Measurements from ENCODE around the gene PDZD2.
"Not testable (repeated sequence)": the region's sequence is repeated elsewhere in the genome, so short reads cannot be mapped to it uniquely, and the experiment has no call there.

The PDZD2 gene

DNA sequence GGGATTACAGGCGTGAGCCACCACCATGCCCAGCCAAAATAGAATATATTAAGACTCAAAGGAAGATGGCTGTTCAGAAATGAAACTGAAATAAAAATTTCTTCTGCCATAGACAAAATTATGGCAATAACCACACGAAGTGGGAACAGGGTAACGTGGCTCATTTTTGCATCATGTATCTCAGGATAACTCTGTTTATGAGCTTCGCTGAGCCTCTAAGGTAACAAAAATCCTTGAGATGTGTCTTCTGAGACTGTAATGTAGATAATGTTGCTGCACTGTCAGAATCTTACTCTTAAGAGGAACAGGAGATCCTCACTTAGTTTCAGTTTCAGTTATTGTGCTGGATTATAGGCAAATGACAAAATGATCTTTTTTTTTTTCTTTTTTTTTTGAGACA, 381.3 kb downstream of the PDZD2 start:
- DNase-seq = no peak

GRCh38 chr5:32020946-32021345, 382.0 kb downstream of the PDZD2 start:
- DNase-seq = no peak

DNA sequence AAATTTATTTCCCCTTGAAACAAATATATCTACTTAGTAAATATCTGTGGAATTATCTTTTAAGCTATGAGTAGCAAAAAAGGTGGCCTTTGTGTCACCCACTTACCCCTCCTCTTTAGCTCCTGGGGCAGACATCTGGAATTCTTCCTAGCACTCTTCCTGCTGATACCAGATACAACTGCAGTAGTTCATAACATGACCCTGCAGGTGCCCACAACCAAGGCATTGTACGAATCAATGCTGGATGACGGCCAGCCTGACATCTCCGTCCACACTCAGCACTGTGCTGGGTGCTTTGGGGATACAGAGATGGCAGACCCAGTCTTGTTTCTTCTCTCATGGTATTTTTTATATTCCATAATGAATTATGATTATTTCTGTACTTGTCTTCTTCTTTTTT, 382.8 kb downstream of the PDZD2 start:
- no peak for DNase-seq

DNA sequence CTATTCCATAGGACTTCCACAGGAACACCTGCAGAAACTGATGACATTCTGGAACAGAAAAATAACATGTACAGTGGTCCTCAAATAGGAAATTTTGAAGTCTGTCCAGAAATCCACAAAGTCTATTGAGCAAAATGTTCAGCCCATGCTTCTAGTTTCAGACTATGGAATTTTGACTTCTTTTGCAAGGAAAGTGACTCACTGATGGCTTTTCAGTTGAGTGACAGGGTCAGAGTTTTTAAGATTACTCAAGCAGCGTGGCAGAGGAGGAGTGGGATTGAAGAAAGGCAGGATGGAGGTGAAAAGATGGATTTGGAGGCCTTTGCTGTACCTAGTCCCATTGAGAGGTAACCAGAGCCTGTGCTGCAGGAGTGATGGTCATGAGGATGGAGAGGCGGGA, 383.7 kb downstream of the PDZD2 start:
- no peak for DNase-seq

- DNase-seq = no peak
Measured at GRCh38 chr5:32023816-32024215, 384.9 kb downstream of the PDZD2 start.

- no peak for DNase-seq
Measured at GRCh38 chr5:32024751-32025150, 385.8 kb downstream of the PDZD2 start.

DNA sequence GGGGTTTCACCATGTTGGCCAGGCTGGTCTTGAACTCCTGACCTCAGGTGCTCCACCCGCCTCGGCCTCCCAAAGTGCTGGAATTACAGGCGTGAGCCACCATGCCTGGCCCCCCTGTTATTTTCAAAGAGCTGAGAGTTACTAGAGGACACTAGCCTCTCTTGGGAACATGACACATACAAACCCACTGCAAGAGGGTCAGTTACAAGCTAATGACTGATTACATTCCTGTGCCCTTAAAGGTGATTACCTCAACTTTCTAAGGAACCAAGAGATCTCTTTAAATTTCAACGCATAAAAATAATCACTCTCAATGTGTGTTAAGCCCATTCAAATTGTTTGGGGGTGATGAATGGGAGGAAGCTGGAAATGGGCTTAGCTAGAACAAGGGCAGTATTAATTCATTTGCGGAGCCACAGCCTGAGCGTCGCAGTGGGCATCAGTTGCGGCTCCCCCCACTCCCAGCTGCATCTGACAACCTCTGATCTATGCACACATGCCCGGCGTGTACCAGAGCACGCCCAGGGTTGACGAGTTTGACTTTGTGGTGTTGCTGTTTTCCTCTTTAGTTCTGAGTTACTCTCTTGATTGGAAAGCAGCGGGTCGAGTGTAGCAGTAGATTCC, 388.3 kb downstream of the PDZD2 start:
- no peak for DNase-seq

GRCh38 chr5:32027717-32028458, 389.0 kb downstream of the PDZD2 start:
- no peak for DNase-seq

GRCh38 chr5:32029261-32029660, 390.3 kb downstream of the PDZD2 start:
- DNase-seq = no peak

- no peak for DNase-seq
Measured at GRCh38 chr5:32029781-32030180, 390.9 kb downstream of the PDZD2 start.

DNA sequence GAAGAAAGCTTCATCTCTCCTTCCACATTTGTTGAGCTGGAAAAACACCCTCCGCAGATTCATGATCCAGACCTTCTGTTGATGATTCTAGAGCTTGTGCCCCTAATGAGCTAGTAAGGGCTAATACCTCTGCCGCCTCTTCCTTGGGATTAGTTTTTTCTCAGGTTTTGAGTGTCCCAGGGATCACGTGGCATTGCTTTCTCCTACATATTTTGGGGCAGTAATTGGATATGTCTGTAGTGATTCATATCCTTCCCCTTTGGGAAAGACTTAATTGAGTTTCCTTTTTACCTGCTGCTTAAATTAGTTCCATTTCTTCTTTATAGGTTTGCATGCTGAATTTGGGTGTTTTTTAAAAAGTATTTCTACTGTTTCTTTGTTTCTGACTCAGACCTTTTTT, 391.3 kb downstream of the PDZD2 start:
- DNase-seq = no peak

GRCh38 chr5:32030686-32031085, 391.8 kb downstream of the PDZD2 start:
- DNase-seq = no peak

- DNase-seq = no peak
Measured at GRCh38 chr5:32031089-32031488, 392.2 kb downstream of the PDZD2 start.

- DNase-seq = no peak
Measured at GRCh38 chr5:32038523-32038922, 399.6 kb downstream of the PDZD2 start.

DNA sequence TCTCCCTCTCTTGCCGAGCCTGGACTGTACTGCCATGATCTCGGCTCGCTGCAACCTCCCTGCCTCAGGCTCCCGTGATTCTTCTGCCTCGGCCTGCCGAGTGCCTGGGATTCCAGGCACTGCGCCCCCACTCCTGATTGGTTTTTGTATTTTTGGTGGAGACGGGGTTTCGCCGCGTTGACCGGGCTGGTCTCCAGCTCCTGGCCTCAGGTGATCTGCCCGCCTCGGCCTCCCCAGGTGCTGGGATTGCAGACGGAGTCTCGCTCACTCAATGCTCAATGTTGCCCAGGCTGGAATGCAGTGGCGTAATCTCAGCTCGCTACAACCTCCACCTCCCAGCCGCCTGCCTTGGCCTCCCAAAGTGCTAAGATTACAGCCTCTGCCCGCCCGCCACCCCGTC, 400.2 kb downstream of the PDZD2 start:
- DNase-seq = not testable (repeated sequence)

- DNase-seq = not testable (repeated sequence)
Measured at GRCh38 chr5:32039601-32040000, 400.7 kb downstream of the PDZD2 start.

GRCh38 chr5:32040181-32040695, 401.3 kb downstream of the PDZD2 start:
- not testable (repeated sequence) for DNase-seq

GRCh38 chr5:32042551-32042961, 403.6 kb downstream of the PDZD2 start:
- DNase-seq = no peak

- DNase-seq = no peak
Measured at GRCh38 chr5:32043105-32043504, 404.2 kb downstream of the PDZD2 start.

DNA sequence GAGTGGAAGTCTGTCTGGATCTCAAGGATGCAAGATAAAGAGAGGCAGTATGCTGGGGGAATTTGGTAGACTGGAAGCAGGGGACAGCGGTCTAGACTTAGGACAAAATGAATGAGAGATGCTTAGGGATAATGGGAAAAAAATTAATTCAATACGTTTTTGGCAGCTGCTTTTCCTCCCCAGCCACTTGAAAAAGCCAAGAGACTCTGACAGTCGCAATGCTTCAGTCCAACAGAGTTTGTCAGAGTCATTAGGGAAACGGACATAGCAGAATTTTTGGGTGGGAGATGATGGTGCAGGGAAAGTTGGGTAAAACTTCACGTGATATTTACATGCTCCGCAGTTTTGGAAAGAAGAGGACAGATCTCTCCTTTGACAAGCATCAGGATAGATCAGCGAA, 405.5 kb downstream of the PDZD2 start:
- DNase-seq = no peak

GRCh38 chr5:32044939-32045338, 406.0 kb downstream of the PDZD2 start:
- no peak for DNase-seq

- DNase-seq = no peak
Measured at GRCh38 chr5:32047056-32047455, 408.1 kb downstream of the PDZD2 start.

DNA sequence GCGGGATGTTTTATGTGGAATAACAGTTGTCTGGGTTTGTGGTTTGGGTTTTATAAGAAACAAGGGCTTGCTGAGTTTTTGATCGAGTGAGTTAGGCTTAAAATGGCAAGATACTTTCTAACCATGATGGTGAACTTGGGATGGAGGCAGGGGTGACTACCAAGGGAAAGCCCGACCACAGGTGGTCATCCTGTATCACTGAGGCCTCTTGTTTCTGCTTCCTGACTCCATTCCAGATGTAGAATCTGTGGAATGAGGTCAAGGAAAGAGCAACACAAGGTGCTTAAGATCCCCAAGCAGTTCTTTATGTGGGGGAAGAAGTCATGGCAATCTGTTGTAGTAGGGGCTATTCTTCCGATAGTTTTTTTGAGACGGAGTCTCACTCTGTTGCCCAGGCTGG, 412.9 kb downstream of the PDZD2 start:
- no peak for DNase-seq
